ENCODE measurements around the gene UBE2R2.

GRCh38 chr9:33856247-33856646, 39.3 kb downstream of the UBE2R2 start:
- TF ChIP-seq CTCF (tag by site-specific recombination; IDR thresholded peaks at IDR 0.05) (no peak), ZBTB49 (tag by site-specific recombination; IDR thresholded peaks at IDR 0.05; ENCODE audit: low read depth) (no peak), ZNF510 (tag by site-specific recombination; IDR thresholded peaks at IDR 0.05; ENCODE audit: insufficient replicate concordance) (no peak), ZNF138 (tag by site-specific recombination; IDR thresholded peaks at IDR 0.05; ENCODE audit: borderline replicate concordance) (no peak), ZNF561 (tag by site-specific recombination; IDR thresholded peaks at IDR 0.05; ENCODE audit: borderline replicate concordance) (no peak), PATZ1 (tag by site-specific recombination; IDR thresholded peaks at IDR 0.05) (no peak), MYNN (tag by site-specific recombination; IDR thresholded peaks at IDR 0.05; ENCODE audit: borderline replicate concordance) (no peak), ZNF324 (tag by site-specific recombination; IDR thresholded peaks at IDR 0.05) (no peak), ZNF639 (tag by site-specific recombination; IDR thresholded peaks at IDR 0.05) (no peak), BCL11A (tag by site-specific recombination; IDR thresholded peaks at IDR 0.05; ENCODE audit: low read depth) (no peak), ZNF449 (tag by site-specific recombination; IDR thresholded peaks at IDR 0.05) (no peak), ZNF580 (tag by site-specific recombination; IDR thresholded peaks at IDR 0.05) (no peak), ZNF555 (tag by site-specific recombination; conservative IDR thresholded peaks at IDR 0.05) (no peak)
